SU-DHL-6 (cell line): ENCODE measurements around the gene NFIA.

ENCODE experiments used
- CTCF ChIP-seq: fragments of 200-600 bp; sonication (generic); IDR thresholded peaks from one replicate; pipeline ENCODE4 v1.5.1; 2017; ENCODE audit warnings: antibody characterized with exemption, mild to moderate bottlenecking, low read length, moderate library complexity; ENCODE audit not compliant: insufficient read depth, poor library complexity, severe bottlenecking
- EZH2phosphoT487 ChIP-seq: fragments of 200-600 bp; sonication (generic), shearing (Covaris generic); conservative IDR thresholded peaks from 2 replicates; pipeline ENCODE4 v1.6.1; 2018; ENCODE audit warnings: mild to moderate bottlenecking, antibody characterized with exemption, low read length, moderate library complexity, mixed read lengths

- TF ChIP-seq CTCF, result no peak
- no peak for TF ChIP-seq EZH2phosphoT487
Observed at GRCh38 chr1:61370177-61370912, 288.0 kb downstream of the NFIA start.
